Measurements from ENCODE around the gene OPRD1.

DNA sequence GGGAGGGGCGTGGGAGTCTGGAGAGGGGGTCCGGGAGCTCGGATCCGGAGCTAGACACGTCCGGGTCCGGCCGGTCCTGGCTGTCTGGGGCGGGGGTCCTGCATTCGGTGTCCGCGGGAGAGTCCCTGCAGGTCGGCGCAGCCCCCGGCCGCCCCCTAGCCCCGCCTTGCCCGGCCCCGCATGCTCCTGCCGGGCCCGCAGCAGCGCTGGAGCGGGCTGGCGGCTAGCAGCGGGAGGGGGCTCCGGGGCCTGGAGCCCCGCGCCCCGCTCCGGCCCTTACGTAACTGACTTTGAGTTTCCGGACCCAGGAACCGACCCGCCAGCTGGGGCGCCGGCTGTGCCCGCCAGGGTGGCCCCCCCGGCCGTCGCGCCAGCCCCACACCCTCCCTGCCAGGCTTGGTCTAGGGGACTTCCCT is 75.5 kb downstream of the OPRD1 start:
- TF ChIP-seq, protein P1, sequence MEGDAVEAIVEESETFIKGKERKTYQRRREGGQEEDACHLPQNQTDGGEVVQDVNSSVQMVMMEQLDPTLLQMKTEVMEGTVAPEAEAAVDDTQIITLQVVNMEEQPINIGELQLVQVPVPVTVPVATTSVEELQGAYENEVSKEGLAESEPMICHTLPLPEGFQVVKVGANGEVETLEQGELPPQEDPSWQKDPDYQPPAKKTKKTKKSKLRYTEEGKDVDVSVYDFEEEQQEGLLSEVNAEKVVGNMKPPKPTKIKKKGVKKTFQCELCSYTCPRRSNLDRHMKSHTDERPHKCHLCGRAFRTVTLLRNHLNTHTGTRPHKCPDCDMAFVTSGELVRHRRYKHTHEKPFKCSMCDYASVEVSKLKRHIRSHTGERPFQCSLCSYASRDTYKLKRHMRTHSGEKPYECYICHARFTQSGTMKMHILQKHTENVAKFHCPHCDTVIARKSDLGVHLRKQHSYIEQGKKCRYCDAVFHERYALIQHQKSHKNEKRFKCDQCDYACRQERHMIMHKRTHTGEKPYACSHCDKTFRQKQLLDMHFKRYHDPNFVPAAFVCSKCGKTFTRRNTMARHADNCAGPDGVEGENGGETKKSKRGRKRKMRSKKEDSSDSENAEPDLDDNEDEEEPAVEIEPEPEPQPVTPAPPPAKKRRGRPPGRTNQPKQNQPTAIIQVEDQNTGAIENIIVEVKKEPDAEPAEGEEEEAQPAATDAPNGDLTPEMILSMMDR (conservative IDR thresholded peaks at IDR 0.05; ENCODE audit: low read depth, low read length), result no peak
- no peak for TF ChIP-seq EZH2 (IDR thresholded peaks at IDR 0.05; ENCODE audit: borderline replicate concordance, low read depth, low read length, poor library complexity, severe bottlenecking)

Measured in A673 (cell line).